ENCODE results near the gene CDH24.

- no peak for TF ChIP-seq CTCF (IDR thresholded peaks at IDR 0.05; ENCODE audit: poor library complexity)
- no peak for TF ChIP-seq EZH2 (IDR thresholded peaks at IDR 0.05; ENCODE audit: borderline replicate concordance)
- no peak for TF ChIP-seq EZH2phosphoT487 (IDR thresholded peaks at IDR 0.05; ENCODE audit: low read depth, severe bottlenecking, unreplicated experiment)
Observed at GRCh38 chr14:23067847-23068788, 10.8 kb upstream of the CDH24 start.
